ENCODE measurements around the gene PTPN6. TPM values are rescaled to one million over a fixed set of nuclear protein-coding genes. Genes with fewer than 3 reads are reported as not detected.

The PTPN6 gene
- total RNA-seq, 1 experiment from 2014 or later, result 28.4 TPM

DNA sequence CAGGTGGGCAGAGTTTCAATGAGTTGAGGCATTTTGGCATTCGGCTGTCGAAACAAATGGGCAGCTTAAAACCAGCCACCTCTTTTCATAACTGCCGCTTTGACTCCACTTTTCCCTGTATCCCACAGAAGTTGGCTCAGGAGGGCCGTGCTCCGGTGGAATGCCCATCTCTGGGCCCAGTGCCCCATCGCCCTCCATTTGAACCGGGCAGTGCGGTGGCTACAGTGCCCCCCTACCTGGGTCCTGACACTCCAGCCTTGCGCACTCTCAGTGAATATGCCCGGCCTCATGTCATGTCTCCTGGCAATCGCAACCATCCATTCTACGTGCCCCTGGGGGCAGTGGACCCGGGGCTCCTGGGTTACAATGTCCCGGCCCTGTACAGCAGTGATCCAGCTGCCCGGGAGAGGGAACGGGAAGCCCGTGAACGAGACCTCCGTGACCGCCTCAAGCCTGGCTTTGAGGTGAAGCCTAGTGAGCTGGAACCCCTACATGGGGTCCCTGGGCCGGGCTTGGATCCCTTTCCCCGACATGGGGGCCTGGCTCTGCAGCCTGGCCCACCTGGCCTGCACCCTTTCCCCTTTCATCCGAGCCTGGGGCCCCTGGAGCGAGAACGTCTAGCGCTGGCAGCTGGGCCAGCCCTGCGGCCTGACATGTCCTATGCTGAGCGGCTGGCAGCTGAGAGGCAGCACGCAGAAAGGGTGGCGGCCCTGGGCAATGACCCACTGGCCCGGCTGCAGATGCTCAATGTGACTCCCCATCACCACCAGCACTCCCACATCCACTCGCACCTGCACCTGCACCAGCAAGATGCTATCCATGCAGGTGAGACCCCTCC lies 12.6 kb upstream of the PTPN6 start:
- ATAC-seq, result no peak
- TSS peak; percentile 14 for BruUV-seq (replicated peaks)
- Histone ChIP-seq H4K20me1 (ENCODE audit: low read length) (no peaks in the 10 kb centered on the region), H3K4me3 (ENCODE audit: low read length) (no peak overlapping the region), H3K79me2 (ENCODE audit: low read length) (no peaks in the 10 kb centered on the region; the same call in 1 of the 2 replicates), H3K9me2 (replicated peaks; ENCODE audit: low read length) (no peaks in the 10 kb centered on the region), H3K27me3 (ENCODE audit: low read length) (no peaks in the 10 kb centered on the region), H3K4me1 (ENCODE audit: insufficient read depth, low read length) (peaks cover 7% of the 10 kb centered on the region; the same call in 1 of the 2 replicates), H3K36me3 (ENCODE audit: low read depth, low read length) (peaks cover 4% of the 10 kb centered on the region; the same call in 1 of the 2 replicates), H3F3A (ENCODE audit: low read length, unreplicated experiment) (no peaks in the 10 kb centered on the region), H3K4me2 (ENCODE audit: low read length) (peak overlapping the region; percentile 17; the same call in 1 of the 2 replicates), H3K9me3 (ENCODE audit: low read length) (no peaks in the 10 kb centered on the region), H2AFZ (ENCODE audit: low read length) (0 out of 2 replicates have a peak overlapping the region, but pooled peaks have one; percentile 35), H3K27ac (ENCODE audit: low read length) (no peak overlapping the region), H3K9ac (ENCODE audit: low read length) (0 out of 2 replicates have a peak overlapping the region, but pooled peaks have one; percentile 28)
- TF ChIP-seq, protein P1, sequence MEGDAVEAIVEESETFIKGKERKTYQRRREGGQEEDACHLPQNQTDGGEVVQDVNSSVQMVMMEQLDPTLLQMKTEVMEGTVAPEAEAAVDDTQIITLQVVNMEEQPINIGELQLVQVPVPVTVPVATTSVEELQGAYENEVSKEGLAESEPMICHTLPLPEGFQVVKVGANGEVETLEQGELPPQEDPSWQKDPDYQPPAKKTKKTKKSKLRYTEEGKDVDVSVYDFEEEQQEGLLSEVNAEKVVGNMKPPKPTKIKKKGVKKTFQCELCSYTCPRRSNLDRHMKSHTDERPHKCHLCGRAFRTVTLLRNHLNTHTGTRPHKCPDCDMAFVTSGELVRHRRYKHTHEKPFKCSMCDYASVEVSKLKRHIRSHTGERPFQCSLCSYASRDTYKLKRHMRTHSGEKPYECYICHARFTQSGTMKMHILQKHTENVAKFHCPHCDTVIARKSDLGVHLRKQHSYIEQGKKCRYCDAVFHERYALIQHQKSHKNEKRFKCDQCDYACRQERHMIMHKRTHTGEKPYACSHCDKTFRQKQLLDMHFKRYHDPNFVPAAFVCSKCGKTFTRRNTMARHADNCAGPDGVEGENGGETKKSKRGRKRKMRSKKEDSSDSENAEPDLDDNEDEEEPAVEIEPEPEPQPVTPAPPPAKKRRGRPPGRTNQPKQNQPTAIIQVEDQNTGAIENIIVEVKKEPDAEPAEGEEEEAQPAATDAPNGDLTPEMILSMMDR (conservative IDR thresholded peaks at IDR 0.05; ENCODE audit: low read depth, low read length), result no peak
- no peak for TF ChIP-seq EZH2phosphoT487 (IDR thresholded peaks at IDR 0.05; ENCODE audit: borderline replicate concordance, low read length)
- no peak for TF ChIP-seq EZH2 (IDR thresholded peaks at IDR 0.05; ENCODE audit: low read length, unreplicated experiment)
- ChIA-PET POLR2A (ENCODE audit: unreplicated experiment) (interaction anchor here (0.9 kb wide), 1 partner anchor 13 kb away, joined by 3 read pairs; no protein-coding TSS in a partner anchor), CTCF (interaction anchor here (1.0 kb wide), 1 partner anchor 13 kb away, joined by 6 read pairs; no protein-coding TSS in a partner anchor)
- intact Hi-C loops (cut with micrococcal nuclease), result no loop called here
- no peak for DNase-seq

DNA sequence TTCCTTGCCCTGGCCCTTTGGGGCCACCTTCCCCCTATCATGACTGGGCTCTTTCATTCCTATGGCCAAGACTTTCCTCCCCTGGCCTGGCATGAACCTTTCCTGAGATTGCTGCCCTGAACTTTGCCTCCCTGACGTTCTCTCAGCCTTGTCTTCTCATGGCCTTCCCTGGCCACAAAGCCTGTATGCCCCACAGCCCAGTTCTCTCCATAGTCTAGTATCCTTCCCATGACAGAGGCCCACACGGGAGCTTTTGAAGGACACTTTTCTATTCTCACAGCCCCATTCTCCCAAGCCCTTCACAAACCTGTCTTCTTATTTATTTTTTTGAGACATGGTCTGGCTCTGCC lies 12.0 kb upstream of the PTPN6 start:
- peaks cover 7% of the 10 kb centered on the region; the same call in 1 of the 2 replicates for H3K4me1 ChIP-seq (ENCODE audit: insufficient read depth, low read length)
- H3K4me3 ChIP-seq (ENCODE audit: low read length), result no peak overlapping the region
- H3K36me3 ChIP-seq (ENCODE audit: low read depth, low read length), result peaks cover 4% of the 10 kb centered on the region; the same call in 1 of the 2 replicates
- H3F3A ChIP-seq (ENCODE audit: low read length, unreplicated experiment), result no peaks in the 10 kb centered on the region
- H3K9ac ChIP-seq (ENCODE audit: low read length), result no peak overlapping the region
- H3K27ac ChIP-seq (ENCODE audit: low read length), result no peak overlapping the region
- ChIA-PET CTCF (no interaction called here), POLR2A (ENCODE audit: unreplicated experiment) (no interaction called here)
- no peaks in the 10 kb centered on the region for H3K9me2 ChIP-seq (replicated peaks; ENCODE audit: low read length)
- H4K20me1 ChIP-seq (ENCODE audit: low read length), result no peaks in the 10 kb centered on the region
- ATAC-seq (no peak), DNase-seq (no peak)
- intact Hi-C loops (cut with micrococcal nuclease), result no loop called here
- BruUV-seq (replicated peaks), result no TSS peak
- H3K4me2 ChIP-seq (ENCODE audit: low read length), result no peak overlapping the region
- TF ChIP-seq, protein P1 (conservative IDR thresholded peaks at IDR 0.05; ENCODE audit: low read depth, low read length), result no peak
- no peak for TF ChIP-seq EZH2 (IDR thresholded peaks at IDR 0.05; ENCODE audit: low read length, unreplicated experiment)
- no peak for TF ChIP-seq EZH2phosphoT487 (IDR thresholded peaks at IDR 0.05; ENCODE audit: borderline replicate concordance, low read length)
- H3K9me3 ChIP-seq (ENCODE audit: low read length), result no peaks in the 10 kb centered on the region
- no peaks in the 10 kb centered on the region for H3K79me2 ChIP-seq (ENCODE audit: low read length)
- no peak overlapping the region for H2AFZ ChIP-seq (ENCODE audit: low read length)
- H3K27me3 ChIP-seq (ENCODE audit: low read length), result no peaks in the 10 kb centered on the region

DNA sequence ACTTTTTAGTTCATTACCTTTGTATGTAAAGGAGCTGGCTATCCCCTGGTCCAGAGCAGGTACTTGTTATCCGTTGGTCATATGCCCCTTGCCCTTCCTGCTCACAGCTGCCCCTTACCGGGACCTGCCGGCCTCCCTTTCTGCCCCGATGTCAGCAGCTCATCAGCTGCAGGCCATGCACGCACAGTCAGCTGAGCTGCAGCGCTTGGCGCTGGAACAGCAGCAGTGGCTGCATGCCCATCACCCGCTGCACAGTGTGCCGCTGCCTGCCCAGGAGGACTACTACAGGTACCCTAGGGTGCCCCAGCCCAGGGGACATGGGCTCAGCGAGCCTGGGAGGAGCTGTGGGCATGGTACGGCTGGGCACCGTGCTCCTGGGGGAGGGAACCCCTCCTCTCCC lies 9.9 kb upstream of the PTPN6 start:
- Histone ChIP-seq H3K9ac (ENCODE audit: low read length) (no peak overlapping the region), H3K27ac (ENCODE audit: low read length) (no peak overlapping the region), H3K36me3 (ENCODE audit: low read depth, low read length) (no peaks in the 10 kb centered on the region), H3K4me1 (ENCODE audit: insufficient read depth, low read length) (peaks cover 21% of the 10 kb centered on the region), H2AFZ (ENCODE audit: low read length) (no peak overlapping the region), H3K9me3 (ENCODE audit: low read length) (no peaks in the 10 kb centered on the region), H3K79me2 (ENCODE audit: low read length) (peaks cover 11% of the 10 kb centered on the region; the same call in 1 of the 2 replicates), H4K20me1 (ENCODE audit: low read length) (no peaks in the 10 kb centered on the region), H3K4me3 (ENCODE audit: low read length) (no peak overlapping the region), H3K4me2 (ENCODE audit: low read length) (no peak overlapping the region), H3F3A (ENCODE audit: low read length, unreplicated experiment) (peaks cover 9% of the 10 kb centered on the region), H3K9me2 (replicated peaks; ENCODE audit: low read length) (no peaks in the 10 kb centered on the region), H3K27me3 (ENCODE audit: low read length) (no peaks in the 10 kb centered on the region)
- ChIA-PET CTCF (no interaction called here), POLR2A (ENCODE audit: unreplicated experiment) (interaction anchor here (0.5 kb wide), 1 partner anchor 276 kb away, joined by 7 read pairs; no protein-coding TSS in a partner anchor)
- DNase-seq (no peak), ATAC-seq (no peak)
- TF ChIP-seq EZH2 (IDR thresholded peaks at IDR 0.05; ENCODE audit: low read length, unreplicated experiment), result no peak
- TF ChIP-seq, protein P1 (conservative IDR thresholded peaks at IDR 0.05; ENCODE audit: low read depth, low read length), result no peak
- no peak for TF ChIP-seq EZH2phosphoT487 (IDR thresholded peaks at IDR 0.05; ENCODE audit: borderline replicate concordance, low read length)
- intact Hi-C loops (cut with micrococcal nuclease), result no loop called here
- BruUV-seq (replicated peaks), result no TSS peak
